ENCODE results near the gene ID4.

The ID4 gene

GRCh38 chr6:19864285-19864684 lies 27.1 kb downstream of the ID4 start:
- H3K27me3 ChIP-seq (ENCODE audit: insufficient read depth, low read length, poor library complexity) = no peaks in the 10 kb centered on the region

GRCh38 chr6:19865178-19865577 lies 28.0 kb downstream of the ID4 start:
- TF ChIP-seq CTCF (IDR thresholded peaks at IDR 0.05; ENCODE audit: borderline replicate concordance, extremely low read depth, low read length, poor library complexity, severe bottlenecking) = no peak
- TF ChIP-seq EZH2 (IDR thresholded peaks at IDR 0.05; ENCODE audit: borderline replicate concordance, low read depth, low read length, severe bottlenecking) = no peak
- Histone ChIP-seq H4K20me1 (ENCODE audit: insufficient read depth, low read length) (no peaks in the 10 kb centered on the region), H3K27me3 (ENCODE audit: insufficient read depth, low read length, poor library complexity) (no peaks in the 10 kb centered on the region), H3K9me3 (ENCODE audit: insufficient read depth, low read length, severe bottlenecking) (no peaks in the 10 kb centered on the region), H3K4me2 (ENCODE audit: insufficient read depth, low read length) (no peak overlapping the region), H2AFZ (ENCODE audit: low read depth, low read length) (no peak overlapping the region), H3K4me3 (ENCODE audit: low read depth in 1 of 2, low read length in 2 of 2) (no peak overlapping the region), H3K36me3 (ENCODE audit: insufficient read depth, low read length) (no peaks in the 10 kb centered on the region), H3K27ac (ENCODE audit: low read length) (no peak overlapping the region), H3K79me2 (ENCODE audit: insufficient read depth, low read length) (no peaks in the 10 kb centered on the region), H3K9ac (ENCODE audit: low read depth, low read length) (no peak overlapping the region), H3K4me1 (ENCODE audit: insufficient read depth, low read length) (no peaks in the 10 kb centered on the region)
- no peak for ATAC-seq (ENCODE audit: insufficient read depth, low read depth)
- DNase-seq = no peak

More at GRCh38 chr6:19864285-19864684, 27.1 kb downstream of the ID4 start:
- Histone ChIP-seq H3K79me2 (ENCODE audit: insufficient read depth, low read length) (no peaks in the 10 kb centered on the region), H3K4me1 (ENCODE audit: insufficient read depth, low read length) (no peaks in the 10 kb centered on the region), H2AFZ (ENCODE audit: low read depth, low read length) (no peak overlapping the region), H3K9me3 (ENCODE audit: insufficient read depth, low read length, severe bottlenecking) (no peaks in the 10 kb centered on the region), H3K4me3 (ENCODE audit: low read depth in 1 of 2, low read length in 2 of 2) (no peak overlapping the region), H3K4me2 (ENCODE audit: insufficient read depth, low read length) (no peak overlapping the region), H4K20me1 (ENCODE audit: insufficient read depth, low read length) (no peaks in the 10 kb centered on the region), H3K27ac (ENCODE audit: low read length) (no peak overlapping the region), H3K36me3 (ENCODE audit: insufficient read depth, low read length) (no peaks in the 10 kb centered on the region), H3K9ac (ENCODE audit: low read depth, low read length) (no peak overlapping the region)
- ATAC-seq (ENCODE audit: insufficient read depth, low read depth) = no peak
- DNase-seq = no peak
- TF ChIP-seq CTCF (IDR thresholded peaks at IDR 0.05; ENCODE audit: borderline replicate concordance, extremely low read depth, low read length, poor library complexity, severe bottlenecking) (no peak), EZH2 (IDR thresholded peaks at IDR 0.05; ENCODE audit: borderline replicate concordance, low read depth, low read length, severe bottlenecking) (no peak)

DNA sequence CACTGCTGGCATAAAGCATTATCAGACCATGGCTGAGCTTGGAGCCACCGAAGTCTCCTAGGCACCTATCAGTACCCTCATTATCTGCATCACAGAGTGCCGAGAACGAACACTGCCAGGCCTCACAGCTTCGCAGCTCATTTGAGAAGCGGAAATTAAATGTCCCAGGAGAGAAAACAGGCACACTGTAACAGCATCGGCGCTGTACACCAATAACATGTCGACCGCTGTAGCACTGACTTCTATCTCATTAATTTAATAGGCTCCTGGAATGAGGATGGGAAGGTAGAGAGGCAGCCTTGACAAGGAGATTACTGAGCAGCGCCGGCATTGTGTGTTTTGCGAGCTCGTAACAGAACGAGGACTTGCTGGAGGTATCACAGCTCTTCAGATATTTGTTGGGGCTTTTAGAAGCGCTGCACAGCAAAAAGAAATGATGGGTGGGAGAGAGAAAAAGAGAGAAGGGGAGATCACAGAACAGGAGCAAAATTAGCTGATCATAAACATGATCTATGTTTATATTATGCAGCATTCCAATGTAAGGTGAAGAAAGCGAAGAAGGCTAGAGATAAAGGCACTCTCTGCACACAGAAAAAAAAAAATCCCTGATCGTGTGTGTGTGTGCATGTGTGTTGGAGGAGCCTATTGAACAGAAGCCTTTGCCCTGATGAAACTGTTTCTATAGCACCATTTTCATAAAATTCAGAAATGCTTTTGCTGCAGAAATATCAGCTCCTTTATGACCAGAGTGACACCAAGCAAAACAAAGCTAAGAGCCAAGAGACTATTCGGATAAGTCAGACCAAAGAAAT lies 29.2 kb downstream of the ID4 start:
- Histone ChIP-seq H3K27ac (ENCODE audit: low read length) (no peak overlapping the region), H3K4me2 (ENCODE audit: insufficient read depth, low read length) (no peak overlapping the region), H3K4me3 (ENCODE audit: low read depth in 1 of 2, low read length in 2 of 2) (no peak overlapping the region), H3K4me1 (ENCODE audit: insufficient read depth, low read length) (no peaks in the 10 kb centered on the region), H3K79me2 (ENCODE audit: insufficient read depth, low read length) (no peaks in the 10 kb centered on the region), H3K36me3 (ENCODE audit: insufficient read depth, low read length) (no peaks in the 10 kb centered on the region), H2AFZ (ENCODE audit: low read depth, low read length) (no peak overlapping the region), H4K20me1 (ENCODE audit: insufficient read depth, low read length) (no peaks in the 10 kb centered on the region), H3K9me3 (ENCODE audit: insufficient read depth, low read length, severe bottlenecking) (no peaks in the 10 kb centered on the region), H3K27me3 (ENCODE audit: insufficient read depth, low read length, poor library complexity) (no peaks in the 10 kb centered on the region), H3K9ac (ENCODE audit: low read depth, low read length) (no peak overlapping the region)
- DNase-seq = no peak
- no peak for ATAC-seq (ENCODE audit: insufficient read depth, low read depth)
- TF ChIP-seq EZH2 (IDR thresholded peaks at IDR 0.05; ENCODE audit: borderline replicate concordance, low read depth, low read length, severe bottlenecking) (no peak), CTCF (IDR thresholded peaks at IDR 0.05; ENCODE audit: borderline replicate concordance, extremely low read depth, low read length, poor library complexity, severe bottlenecking) (no peak)

Data from DND-41 (cell line).